H1 (cell line): Measurements from ENCODE around the gene ASPHD2. TPM values are rescaled to one million over a fixed set of nuclear protein-coding genes. Genes with fewer than 3 reads are reported as not detected.

ENCODE experiments used
- ATF2 ChIP-seq: IDR thresholded peaks from 2 replicates; pipeline ENCODE4 v1.6.1; 2012; ENCODE audit warnings: low read length, inconsistent platforms
- CBX8 ChIP-seq: fragments of 300-800, 300-1000 bp; sonication (generic); IDR thresholded peaks from 2 replicates; pipeline ENCODE4 v1.7.1; 2016; ENCODE audit warnings: low read depth, low read length, borderline replicate concordance
- CREB1 ChIP-seq: IDR thresholded peaks from 2 replicates; pipeline ENCODE4 v1.6.1; 2012; ENCODE audit warnings: inconsistent platforms
- RAD21 ChIP-seq, 2 experiments: IDR thresholded peaks in 1 of 2; conservative IDR thresholded peaks in 1 of 2; 2 replicates each; pipeline ENCODE4 v1.6.1; 2011; ENCODE audit warnings: low read depth in 2 of 2, low read length in 2 of 2, improper control_type of control experiment in 1 of 2, inconsistent platforms in 1 of 2, mild to moderate bottlenecking in 1 of 2, moderate library complexity in 1 of 2
- RNF2 ChIP-seq: fragments of 200-900, 300-1000 bp; sonication (generic); IDR thresholded peaks from 2 replicates; pipeline ENCODE4 v1.7.1; 2016; ENCODE audit warnings: borderline replicate concordance, low read depth, mild to moderate bottlenecking, antibody characterized with exemption, low read length; ENCODE audit not compliant: poor library complexity, severe bottlenecking; ENCODE audit errors: missing control alignments
- SUZ12 ChIP-seq: fragments of 200-600 bp; sonication (generic); IDR thresholded peaks from 2 replicates; pipeline ENCODE4 v1.6.1; 2012; ENCODE audit warnings: mild to moderate bottlenecking, inconsistent platforms, low read length, moderate library complexity, mixed read lengths
- polyA plus RNA-seq, 7 experiments: library from polyadenylated mRNA; depleted of rRNA in 3 of 7; stranded (reverse) in 5 of 7; unstranded in 2 of 7; fragments of >200 nt in 5 of 7; fragments of 200-250 nt in 2 of 7; gene quantifications; 1 replicate in 5 of 7; 2 replicates in 1 of 7; 4 replicates in 1 of 7; pipeline versions ENCODE4 v1.2.1 to v1.2.3, GENCODE V29; 2011 to 2013; ENCODE audit warnings: missing spikeins in 2 of 7, mixed read lengths in 2 of 7
- total RNA-seq: library from RNA; stranded (reverse); fragmentation: NEBNext Ultra II Directional; extraction: Animal tissue kit (Norgen Biotek cat#: 25700); gene quantifications from 2 replicates; pipeline ENCODE4 v1.2.1, GENCODE V29; 2021
- TF ChIP-seq, protein P1 (sequence below): fragments of 300-600 bp; sonication (generic); IDR thresholded peaks from 2 replicates; pipeline ENCODE4 v1.7.1; 2012; ENCODE audit warnings: low read length, moderate library complexity, mild to moderate bottlenecking, inconsistent platforms; ENCODE audit not compliant: insufficient replicate concordance

Gene ASPHD2
- total and polyA plus RNA-seq, 2 of the 8 experiments (the other 6 are each of a cell fraction or from before 2014, with no cell fraction given) = 7.2 to 11.0 TPM

GRCh38 chr22:26479043-26479791 lies 50.2 kb downstream of the ASPHD2 start (continued):
- TF ChIP-seq, protein P1, sequence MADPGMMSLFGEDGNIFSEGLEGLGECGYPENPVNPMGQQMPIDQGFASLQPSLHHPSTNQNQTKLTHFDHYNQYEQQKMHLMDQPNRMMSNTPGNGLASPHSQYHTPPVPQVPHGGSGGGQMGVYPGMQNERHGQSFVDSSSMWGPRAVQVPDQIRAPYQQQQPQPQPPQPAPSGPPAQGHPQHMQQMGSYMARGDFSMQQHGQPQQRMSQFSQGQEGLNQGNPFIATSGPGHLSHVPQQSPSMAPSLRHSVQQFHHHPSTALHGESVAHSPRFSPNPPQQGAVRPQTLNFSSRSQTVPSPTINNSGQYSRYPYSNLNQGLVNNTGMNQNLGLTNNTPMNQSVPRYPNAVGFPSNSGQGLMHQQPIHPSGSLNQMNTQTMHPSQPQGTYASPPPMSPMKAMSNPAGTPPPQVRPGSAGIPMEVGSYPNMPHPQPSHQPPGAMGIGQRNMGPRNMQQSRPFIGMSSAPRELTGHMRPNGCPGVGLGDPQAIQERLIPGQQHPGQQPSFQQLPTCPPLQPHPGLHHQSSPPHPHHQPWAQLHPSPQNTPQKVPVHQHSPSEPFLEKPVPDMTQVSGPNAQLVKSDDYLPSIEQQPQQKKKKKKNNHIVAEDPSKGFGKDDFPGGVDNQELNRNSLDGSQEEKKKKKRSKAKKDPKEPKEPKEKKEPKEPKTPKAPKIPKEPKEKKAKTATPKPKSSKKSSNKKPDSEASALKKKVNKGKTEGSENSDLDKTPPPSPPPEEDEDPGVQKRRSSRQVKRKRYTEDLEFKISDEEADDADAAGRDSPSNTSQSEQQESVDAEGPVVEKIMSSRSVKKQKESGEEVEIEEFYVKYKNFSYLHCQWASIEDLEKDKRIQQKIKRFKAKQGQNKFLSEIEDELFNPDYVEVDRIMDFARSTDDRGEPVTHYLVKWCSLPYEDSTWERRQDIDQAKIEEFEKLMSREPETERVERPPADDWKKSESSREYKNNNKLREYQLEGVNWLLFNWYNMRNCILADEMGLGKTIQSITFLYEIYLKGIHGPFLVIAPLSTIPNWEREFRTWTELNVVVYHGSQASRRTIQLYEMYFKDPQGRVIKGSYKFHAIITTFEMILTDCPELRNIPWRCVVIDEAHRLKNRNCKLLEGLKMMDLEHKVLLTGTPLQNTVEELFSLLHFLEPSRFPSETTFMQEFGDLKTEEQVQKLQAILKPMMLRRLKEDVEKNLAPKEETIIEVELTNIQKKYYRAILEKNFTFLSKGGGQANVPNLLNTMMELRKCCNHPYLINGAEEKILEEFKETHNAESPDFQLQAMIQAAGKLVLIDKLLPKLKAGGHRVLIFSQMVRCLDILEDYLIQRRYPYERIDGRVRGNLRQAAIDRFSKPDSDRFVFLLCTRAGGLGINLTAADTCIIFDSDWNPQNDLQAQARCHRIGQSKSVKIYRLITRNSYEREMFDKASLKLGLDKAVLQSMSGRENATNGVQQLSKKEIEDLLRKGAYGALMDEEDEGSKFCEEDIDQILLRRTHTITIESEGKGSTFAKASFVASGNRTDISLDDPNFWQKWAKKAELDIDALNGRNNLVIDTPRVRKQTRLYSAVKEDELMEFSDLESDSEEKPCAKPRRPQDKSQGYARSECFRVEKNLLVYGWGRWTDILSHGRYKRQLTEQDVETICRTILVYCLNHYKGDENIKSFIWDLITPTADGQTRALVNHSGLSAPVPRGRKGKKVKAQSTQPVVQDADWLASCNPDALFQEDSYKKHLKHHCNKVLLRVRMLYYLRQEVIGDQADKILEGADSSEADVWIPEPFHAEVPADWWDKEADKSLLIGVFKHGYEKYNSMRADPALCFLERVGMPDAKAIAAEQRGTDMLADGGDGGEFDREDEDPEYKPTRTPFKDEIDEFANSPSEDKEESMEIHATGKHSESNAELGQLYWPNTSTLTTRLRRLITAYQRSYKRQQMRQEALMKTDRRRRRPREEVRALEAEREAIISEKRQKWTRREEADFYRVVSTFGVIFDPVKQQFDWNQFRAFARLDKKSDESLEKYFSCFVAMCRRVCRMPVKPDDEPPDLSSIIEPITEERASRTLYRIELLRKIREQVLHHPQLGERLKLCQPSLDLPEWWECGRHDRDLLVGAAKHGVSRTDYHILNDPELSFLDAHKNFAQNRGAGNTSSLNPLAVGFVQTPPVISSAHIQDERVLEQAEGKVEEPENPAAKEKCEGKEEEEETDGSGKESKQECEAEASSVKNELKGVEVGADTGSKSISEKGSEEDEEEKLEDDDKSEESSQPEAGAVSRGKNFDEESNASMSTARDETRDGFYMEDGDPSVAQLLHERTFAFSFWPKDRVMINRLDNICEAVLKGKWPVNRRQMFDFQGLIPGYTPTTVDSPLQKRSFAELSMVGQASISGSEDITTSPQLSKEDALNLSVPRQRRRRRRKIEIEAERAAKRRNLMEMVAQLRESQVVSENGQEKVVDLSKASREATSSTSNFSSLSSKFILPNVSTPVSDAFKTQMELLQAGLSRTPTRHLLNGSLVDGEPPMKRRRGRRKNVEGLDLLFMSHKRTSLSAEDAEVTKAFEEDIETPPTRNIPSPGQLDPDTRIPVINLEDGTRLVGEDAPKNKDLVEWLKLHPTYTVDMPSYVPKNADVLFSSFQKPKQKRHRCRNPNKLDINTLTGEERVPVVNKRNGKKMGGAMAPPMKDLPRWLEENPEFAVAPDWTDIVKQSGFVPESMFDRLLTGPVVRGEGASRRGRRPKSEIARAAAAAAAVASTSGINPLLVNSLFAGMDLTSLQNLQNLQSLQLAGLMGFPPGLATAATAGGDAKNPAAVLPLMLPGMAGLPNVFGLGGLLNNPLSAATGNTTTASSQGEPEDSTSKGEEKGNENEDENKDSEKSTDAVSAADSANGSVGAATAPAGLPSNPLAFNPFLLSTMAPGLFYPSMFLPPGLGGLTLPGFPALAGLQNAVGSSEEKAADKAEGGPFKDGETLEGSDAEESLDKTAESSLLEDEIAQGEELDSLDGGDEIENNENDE = no peak
- TF ChIP-seq RNF2 (no peak), CBX8 (no peak), SUZ12 (no peak), ATF2 (no peak), CREB1 (no peak), RAD21 (IDR thresholded peaks at IDR 0.05 in 1 of 2, conservative IDR thresholded peaks at IDR 0.05 in 1 of 2; ENCODE audit: low read depth in 2 of 2, low read length in 2 of 2) (no peak)
